ENCODE measurements around the gene PRPS1L1.

Gene PRPS1L1

GRCh38 chr7:17996040-17996439 is 31.6 kb downstream of the PRPS1L1 start:
- TF ChIP-seq CTCF (conservative IDR thresholded peaks at IDR 0.05; ENCODE audit: low read length) = no peak
- H3K4me3 ChIP-seq (ENCODE audit: low read length) = no peak overlapping the region
- no peak for DNase-seq (ENCODE audit: low read depth)

- no peak for TF ChIP-seq CTCF (conservative IDR thresholded peaks at IDR 0.05; ENCODE audit: low read length)
Observed at GRCh38 chr7:17994079-17994850, 33.4 kb downstream of the PRPS1L1 start.

GRCh38 chr7:17991866-17992648 is 35.6 kb downstream of the PRPS1L1 start:
- DNase-seq (ENCODE audit: low read depth) = no peak
- TF ChIP-seq CTCF (conservative IDR thresholded peaks at IDR 0.05; ENCODE audit: low read length) = peak; percentile 34
- no peak overlapping the region for H3K4me3 ChIP-seq (ENCODE audit: low read length)

More at GRCh38 chr7:17994079-17994850, 33.4 kb downstream of the PRPS1L1 start:
- H3K4me3 ChIP-seq (ENCODE audit: low read length) = no peak overlapping the region
- DNase-seq (ENCODE audit: low read depth) = no peak

GRCh38 chr7:17990761-17991160 is 36.9 kb downstream of the PRPS1L1 start:
- no peak overlapping the region for H3K4me3 ChIP-seq (ENCODE audit: low read length)
- no peak for DNase-seq (ENCODE audit: low read depth)
- TF ChIP-seq CTCF (conservative IDR thresholded peaks at IDR 0.05; ENCODE audit: low read length) = no peak

- H3K4me3 ChIP-seq (ENCODE audit: low read length) = no peak overlapping the region
- TF ChIP-seq CTCF (conservative IDR thresholded peaks at IDR 0.05; ENCODE audit: low read length) = no peak
- DNase-seq (ENCODE audit: low read depth) = peak; percentile 11
Observed at GRCh38 chr7:17989546-17989945, 38.1 kb downstream of the PRPS1L1 start.

GRCh38 chr7:17988858-17989257 is 38.8 kb downstream of the PRPS1L1 start:
- H3K4me3 ChIP-seq (ENCODE audit: low read length) = no peak overlapping the region
- no peak for TF ChIP-seq CTCF (conservative IDR thresholded peaks at IDR 0.05; ENCODE audit: low read length)
- no peak for DNase-seq (ENCODE audit: low read depth)

GRCh38 chr7:17988141-17988540 is 39.5 kb downstream of the PRPS1L1 start:
- no peak for TF ChIP-seq CTCF (conservative IDR thresholded peaks at IDR 0.05; ENCODE audit: low read length)
- no peak overlapping the region for H3K4me3 ChIP-seq (ENCODE audit: low read length)
- DNase-seq (ENCODE audit: low read depth) = no peak

Measured in AG10803 (cell line).